ENCODE data around the gene ZMYND8.

ZMYND8 gene

DNA sequence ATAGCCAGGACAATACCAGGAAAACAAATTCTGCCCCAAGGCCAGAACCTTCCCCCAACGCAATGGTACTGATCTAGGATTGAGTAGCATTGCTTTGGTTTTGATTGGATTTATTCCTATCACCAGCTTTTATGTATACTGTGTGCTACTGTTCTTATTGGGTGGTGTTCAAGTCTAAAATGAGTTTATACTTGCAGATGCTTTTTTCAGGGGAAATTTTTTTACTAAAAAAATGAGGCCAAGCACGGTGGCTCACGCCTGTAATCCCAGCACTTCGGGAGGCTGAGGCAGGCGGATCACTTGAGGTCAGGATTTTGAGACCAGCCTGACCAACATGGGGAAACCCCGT, 116.8 kb downstream of the ZMYND8 start (continued):
- TF ChIP-seq, protein P1, sequence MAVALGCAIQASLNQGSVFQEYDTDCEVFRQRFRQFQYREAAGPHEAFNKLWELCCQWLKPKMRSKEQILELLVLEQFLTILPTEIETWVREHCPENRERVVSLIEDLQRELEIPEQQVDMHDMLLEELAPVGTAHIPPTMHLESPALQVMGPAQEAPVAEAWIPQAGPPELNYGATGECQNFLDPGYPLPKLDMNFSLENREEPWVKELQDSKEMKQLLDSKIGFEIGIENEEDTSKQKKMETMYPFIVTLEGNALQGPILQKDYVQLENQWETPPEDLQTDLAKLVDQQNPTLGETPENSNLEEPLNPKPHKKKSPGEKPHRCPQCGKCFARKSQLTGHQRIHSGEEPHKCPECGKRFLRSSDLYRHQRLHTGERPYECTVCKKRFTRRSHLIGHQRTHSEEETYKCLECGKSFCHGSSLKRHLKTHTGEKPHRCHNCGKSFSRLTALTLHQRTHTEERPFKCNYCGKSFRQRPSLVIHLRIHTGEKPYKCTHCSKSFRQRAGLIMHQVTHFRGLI (tag by site-specific recombination; IDR thresholded peaks at IDR 0.05): no peak
- TF ChIP-seq, protein P2, sequence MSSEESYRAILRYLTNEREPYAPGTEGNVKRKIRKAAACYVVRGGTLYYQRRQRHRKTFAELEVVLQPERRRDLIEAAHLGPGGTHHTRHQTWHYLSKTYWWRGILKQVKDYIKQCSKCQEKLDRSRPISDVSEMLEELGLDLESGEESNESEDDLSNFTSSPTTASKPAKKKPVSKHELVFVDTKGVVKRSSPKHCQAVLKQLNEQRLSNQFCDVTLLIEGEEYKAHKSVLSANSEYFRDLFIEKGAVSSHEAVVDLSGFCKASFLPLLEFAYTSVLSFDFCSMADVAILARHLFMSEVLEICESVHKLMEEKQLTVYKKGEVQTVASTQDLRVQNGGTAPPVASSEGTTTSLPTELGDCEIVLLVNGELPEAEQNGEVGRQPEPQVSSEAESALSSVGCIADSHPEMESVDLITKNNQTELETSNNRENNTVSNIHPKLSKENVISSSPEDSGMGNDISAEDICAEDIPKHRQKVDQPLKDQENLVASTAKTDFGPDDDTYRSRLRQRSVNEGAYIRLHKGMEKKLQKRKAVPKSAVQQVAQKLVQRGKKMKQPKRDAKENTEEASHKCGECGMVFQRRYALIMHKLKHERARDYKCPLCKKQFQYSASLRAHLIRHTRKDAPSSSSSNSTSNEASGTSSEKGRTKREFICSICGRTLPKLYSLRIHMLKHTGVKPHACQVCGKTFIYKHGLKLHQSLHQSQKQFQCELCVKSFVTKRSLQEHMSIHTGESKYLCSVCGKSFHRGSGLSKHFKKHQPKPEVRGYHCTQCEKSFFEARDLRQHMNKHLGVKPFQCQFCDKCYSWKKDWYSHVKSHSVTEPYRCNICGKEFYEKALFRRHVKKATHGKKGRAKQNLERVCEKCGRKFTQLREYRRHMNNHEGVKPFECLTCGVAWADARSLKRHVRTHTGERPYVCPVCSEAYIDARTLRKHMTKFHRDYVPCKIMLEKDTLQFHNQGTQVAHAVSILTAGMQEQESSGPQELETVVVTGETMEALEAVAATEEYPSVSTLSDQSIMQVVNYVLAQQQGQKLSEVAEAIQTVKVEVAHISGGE (tag by site-specific recombination; conservative IDR thresholded peaks at IDR 0.05; ENCODE audit: low read depth): no peak
- no peak for TF ChIP-seq ZFHX2 (tag by site-specific recombination; conservative IDR thresholded peaks at IDR 0.05)
- TF ChIP-seq, protein P3, sequence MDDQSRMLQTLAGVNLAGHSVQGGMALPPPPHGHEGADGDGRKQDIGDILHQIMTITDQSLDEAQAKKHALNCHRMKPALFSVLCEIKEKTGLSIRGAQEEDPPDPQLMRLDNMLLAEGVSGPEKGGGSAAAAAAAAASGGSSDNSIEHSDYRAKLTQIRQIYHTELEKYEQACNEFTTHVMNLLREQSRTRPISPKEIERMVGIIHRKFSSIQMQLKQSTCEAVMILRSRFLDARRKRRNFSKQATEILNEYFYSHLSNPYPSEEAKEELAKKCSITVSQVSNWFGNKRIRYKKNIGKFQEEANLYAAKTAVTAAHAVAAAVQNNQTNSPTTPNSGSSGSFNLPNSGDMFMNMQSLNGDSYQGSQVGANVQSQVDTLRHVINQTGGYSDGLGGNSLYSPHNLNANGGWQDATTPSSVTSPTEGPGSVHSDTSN (CRISPR knock-in tag; IDR thresholded peaks at IDR 0.05): no peak
- TF ChIP-seq ZNF792 (tag by site-specific recombination; IDR thresholded peaks at IDR 0.05): no peak
- TF ChIP-seq KLF8 (tag by site-specific recombination; IDR thresholded peaks at IDR 0.05): no peak
- TF ChIP-seq, protein P4, sequence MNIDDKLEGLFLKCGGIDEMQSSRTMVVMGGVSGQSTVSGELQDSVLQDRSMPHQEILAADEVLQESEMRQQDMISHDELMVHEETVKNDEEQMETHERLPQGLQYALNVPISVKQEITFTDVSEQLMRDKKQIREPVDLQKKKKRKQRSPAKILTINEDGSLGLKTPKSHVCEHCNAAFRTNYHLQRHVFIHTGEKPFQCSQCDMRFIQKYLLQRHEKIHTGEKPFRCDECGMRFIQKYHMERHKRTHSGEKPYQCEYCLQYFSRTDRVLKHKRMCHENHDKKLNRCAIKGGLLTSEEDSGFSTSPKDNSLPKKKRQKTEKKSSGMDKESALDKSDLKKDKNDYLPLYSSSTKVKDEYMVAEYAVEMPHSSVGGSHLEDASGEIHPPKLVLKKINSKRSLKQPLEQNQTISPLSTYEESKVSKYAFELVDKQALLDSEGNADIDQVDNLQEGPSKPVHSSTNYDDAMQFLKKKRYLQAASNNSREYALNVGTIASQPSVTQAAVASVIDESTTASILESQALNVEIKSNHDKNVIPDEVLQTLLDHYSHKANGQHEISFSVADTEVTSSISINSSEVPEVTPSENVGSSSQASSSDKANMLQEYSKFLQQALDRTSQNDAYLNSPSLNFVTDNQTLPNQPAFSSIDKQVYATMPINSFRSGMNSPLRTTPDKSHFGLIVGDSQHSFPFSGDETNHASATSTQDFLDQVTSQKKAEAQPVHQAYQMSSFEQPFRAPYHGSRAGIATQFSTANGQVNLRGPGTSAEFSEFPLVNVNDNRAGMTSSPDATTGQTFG (tag by site-specific recombination; IDR thresholded peaks at IDR 0.05; ENCODE audit: borderline replicate concordance): no peak
- no peak for TF ChIP-seq ZNF596 (tag by site-specific recombination; IDR thresholded peaks at IDR 0.05)

DNA sequence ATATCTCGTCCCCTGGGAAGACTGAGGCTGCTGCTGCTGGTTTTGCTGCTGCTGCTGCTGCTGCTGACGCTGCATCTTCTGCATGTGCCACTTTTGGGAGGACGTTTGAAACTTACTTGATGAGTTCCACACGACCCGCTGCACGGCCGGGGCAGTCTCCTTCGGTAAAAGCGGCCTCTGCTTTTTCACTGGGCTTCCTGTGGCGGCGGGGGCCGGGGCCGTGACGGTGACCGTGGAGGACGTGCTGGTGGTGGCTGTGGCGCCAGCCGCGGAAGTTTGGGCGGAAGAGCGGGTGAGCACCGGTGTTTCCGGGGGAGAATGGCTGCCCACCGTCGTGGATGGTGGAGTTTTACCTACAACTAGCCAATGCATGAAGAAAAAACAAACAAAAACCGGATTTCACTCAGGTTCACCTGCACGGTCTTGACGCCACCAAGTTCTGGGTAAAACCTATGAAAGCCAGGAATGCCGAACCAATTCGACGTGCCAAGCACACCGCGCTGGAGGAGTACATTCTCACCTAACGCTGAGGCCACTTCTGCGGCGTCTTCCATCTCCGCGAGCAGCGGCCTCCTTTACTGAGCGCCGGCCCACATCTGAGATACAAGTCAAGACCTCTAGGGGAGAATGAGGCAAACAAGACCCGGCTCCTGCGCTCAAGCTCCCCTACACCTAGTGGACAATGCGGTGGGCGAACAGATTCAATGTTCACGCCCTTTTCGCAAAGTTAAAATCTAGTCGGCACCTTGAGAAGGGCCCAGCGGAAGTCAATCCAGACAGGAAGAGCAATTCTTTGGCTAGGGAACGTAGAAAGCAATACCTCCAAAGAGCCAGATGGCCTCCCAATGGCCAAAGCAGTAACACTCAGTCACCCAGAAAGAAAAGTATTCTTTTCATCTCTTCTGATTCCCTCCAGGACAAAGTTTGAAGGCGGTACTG, 117.5 kb downstream of the ZMYND8 start:
- Histone ChIP-seq H3K9me3 (ENCODE audit: control insufficient read depth, insufficient read depth, low read depth, low read length) (no peaks in the 10 kb centered on the region), H3K4me1 (ENCODE audit: control insufficient read depth, insufficient read depth, low read length) (peaks cover 6% of the 10 kb centered on the region; the same call in 1 of the 2 replicates), H3K36me3 (ENCODE audit: control insufficient read depth in 2 of 2, insufficient read depth in 1 of 2, low read length in 2 of 2) (peaks cover 5 to 64% of the 10 kb centered on the region in 2 experiments), H3K4me3 (ENCODE audit: low read depth, low read length) (no peak overlapping the region), H3K27ac (ENCODE audit: extremely low read depth, low read depth, low read length) (no peak overlapping the region)
- POLR2A ChIA-PET: no interaction called here
- CTCF ChIA-PET: interaction anchor here (0.5 kb wide), 1 partner anchor 92 kb away, joined by 3 read pairs; no protein-coding TSS in a partner anchor
- TF ChIP-seq, protein P5, sequence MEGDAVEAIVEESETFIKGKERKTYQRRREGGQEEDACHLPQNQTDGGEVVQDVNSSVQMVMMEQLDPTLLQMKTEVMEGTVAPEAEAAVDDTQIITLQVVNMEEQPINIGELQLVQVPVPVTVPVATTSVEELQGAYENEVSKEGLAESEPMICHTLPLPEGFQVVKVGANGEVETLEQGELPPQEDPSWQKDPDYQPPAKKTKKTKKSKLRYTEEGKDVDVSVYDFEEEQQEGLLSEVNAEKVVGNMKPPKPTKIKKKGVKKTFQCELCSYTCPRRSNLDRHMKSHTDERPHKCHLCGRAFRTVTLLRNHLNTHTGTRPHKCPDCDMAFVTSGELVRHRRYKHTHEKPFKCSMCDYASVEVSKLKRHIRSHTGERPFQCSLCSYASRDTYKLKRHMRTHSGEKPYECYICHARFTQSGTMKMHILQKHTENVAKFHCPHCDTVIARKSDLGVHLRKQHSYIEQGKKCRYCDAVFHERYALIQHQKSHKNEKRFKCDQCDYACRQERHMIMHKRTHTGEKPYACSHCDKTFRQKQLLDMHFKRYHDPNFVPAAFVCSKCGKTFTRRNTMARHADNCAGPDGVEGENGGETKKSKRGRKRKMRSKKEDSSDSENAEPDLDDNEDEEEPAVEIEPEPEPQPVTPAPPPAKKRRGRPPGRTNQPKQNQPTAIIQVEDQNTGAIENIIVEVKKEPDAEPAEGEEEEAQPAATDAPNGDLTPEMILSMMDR (tag by site-specific recombination; IDR thresholded peaks at IDR 0.05): no peak
- TF ChIP-seq, protein P6, sequence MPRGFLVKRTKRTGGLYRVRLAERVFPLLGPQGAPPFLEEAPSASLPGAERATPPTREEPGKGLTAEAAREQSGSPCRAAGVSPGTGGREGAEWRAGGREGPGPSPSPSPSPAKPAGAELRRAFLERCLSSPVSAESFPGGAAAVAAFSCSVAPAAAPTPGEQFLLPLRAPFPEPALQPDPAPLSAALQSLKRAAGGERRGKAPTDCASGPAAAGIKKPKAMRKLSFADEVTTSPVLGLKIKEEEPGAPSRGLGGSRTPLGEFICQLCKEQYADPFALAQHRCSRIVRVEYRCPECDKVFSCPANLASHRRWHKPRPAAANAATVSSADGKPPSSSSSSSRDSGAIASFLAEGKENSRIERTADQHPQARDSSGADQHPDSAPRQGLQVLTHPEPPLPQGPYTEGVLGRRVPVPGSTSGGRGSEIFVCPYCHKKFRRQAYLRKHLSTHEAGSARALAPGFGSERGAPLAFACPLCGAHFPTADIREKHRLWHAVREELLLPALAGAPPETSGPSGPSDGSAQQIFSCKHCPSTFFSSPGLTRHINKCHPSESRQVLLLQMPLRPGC (tag by site-specific recombination; IDR thresholded peaks at IDR 0.05): no peak
- no peak for TF ChIP-seq HOXD13 (CRISPR knock-in tag; IDR thresholded peaks at IDR 0.05; ENCODE audit: borderline replicate concordance)
- TF ChIP-seq, protein P7, sequence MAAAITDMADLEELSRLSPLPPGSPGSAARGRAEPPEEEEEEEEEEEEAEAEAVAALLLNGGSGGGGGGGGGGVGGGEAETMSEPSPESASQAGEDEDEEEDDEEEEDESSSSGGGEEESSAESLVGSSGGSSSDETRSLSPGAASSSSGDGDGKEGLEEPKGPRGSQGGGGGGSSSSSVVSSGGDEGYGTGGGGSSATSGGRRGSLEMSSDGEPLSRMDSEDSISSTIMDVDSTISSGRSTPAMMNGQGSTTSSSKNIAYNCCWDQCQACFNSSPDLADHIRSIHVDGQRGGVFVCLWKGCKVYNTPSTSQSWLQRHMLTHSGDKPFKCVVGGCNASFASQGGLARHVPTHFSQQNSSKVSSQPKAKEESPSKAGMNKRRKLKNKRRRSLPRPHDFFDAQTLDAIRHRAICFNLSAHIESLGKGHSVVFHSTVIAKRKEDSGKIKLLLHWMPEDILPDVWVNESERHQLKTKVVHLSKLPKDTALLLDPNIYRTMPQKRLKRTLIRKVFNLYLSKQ (tag by site-specific recombination; IDR thresholded peaks at IDR 0.05; ENCODE audit: borderline replicate concordance): no peak
- no peak for TF ChIP-seq GFI1B (tag by site-specific recombination; IDR thresholded peaks at IDR 0.05)
- no peak for TF ChIP-seq FEZF1 (tag by site-specific recombination; IDR thresholded peaks at IDR 0.05)
- TF ChIP-seq ZNF341 (tag by site-specific recombination; IDR thresholded peaks at IDR 0.05; ENCODE audit: low read depth): no peak
- TF ChIP-seq ZNF394 (tag by site-specific recombination; IDR thresholded peaks at IDR 0.05; ENCODE audit: borderline replicate concordance): no peak
- no peak for TF ChIP-seq ZNF626 (tag by site-specific recombination; IDR thresholded peaks at IDR 0.05)
- TF ChIP-seq ZNF677 (tag by site-specific recombination; IDR thresholded peaks at IDR 0.05): no peak
- no peak for TF ChIP-seq ZBTB7A (tag by site-specific recombination; IDR thresholded peaks at IDR 0.05; ENCODE audit: low read depth)
- no peak for TF ChIP-seq ZFP37 (tag by site-specific recombination; IDR thresholded peaks at IDR 0.05)
- no peak for TF ChIP-seq ZNF350 (tag by site-specific recombination; IDR thresholded peaks at IDR 0.05)

All from HEK293 (cell line).